ENCODE data around the gene NPPA. TPM values are rescaled to one million over a fixed set of nuclear protein-coding genes. Genes with fewer than 3 reads are reported as not detected.

Gene NPPA
- total RNA-seq, 1 donor from 2014 or later: not detected

- H4K20me1 ChIP-seq (ENCODE audit: low read depth): no peaks in the 10 kb centered on the region
- no peak overlapping the region for H3K4me2 ChIP-seq
- H3K4me3 Mint-ChIP-seq: no peak overlapping the region
- H3K9me3 ChIP-seq (ENCODE audit: low read depth): no peaks in the 10 kb centered on the region
- H3K27me3 ChIP-seq: no peaks in the 10 kb centered on the region
- peaks cover 7% of the 10 kb centered on the region for H3K27me3 Mint-ChIP-seq (ENCODE audit: insufficient read depth, low read depth)
- no peak overlapping the region for H2AFZ ChIP-seq (replicated peaks)
- H3K79me2 ChIP-seq (ENCODE audit: low read depth): no peaks in the 10 kb centered on the region
- no peak overlapping the region for H3K27ac Mint-ChIP-seq
- no peak overlapping the region for H3K27ac ChIP-seq
- TF ChIP-seq CTCF (IDR thresholded peaks at IDR 0.05) (no peak), EZH2phosphoT487 (IDR thresholded peaks at IDR 0.05) (no peak), EZH2 (IDR thresholded peaks at IDR 0.05) (no peak)
- H3K4me1 ChIP-seq: no peaks in the 10 kb centered on the region
- no peak for DNase-seq (ENCODE audit: low spot score)
- no peaks in the 10 kb centered on the region for H3K36me3 ChIP-seq
- H3K4me3 ChIP-seq: no peak overlapping the region
- H3K9me3 Mint-ChIP-seq: no peaks in the 10 kb centered on the region
- H3K9ac ChIP-seq: no peak overlapping the region
- H3K36me3 Mint-ChIP-seq: no peaks in the 10 kb centered on the region
- peaks cover 3% of the 10 kb centered on the region for H3K4me1 Mint-ChIP-seq
- no peaks in the 10 kb centered on the region for H3F3A ChIP-seq (ENCODE audit: low read depth)
These were observed 26.0 kb upstream of the NPPA start for GRCh38 chr1:11873395-11874257.

- H3K4me3 ChIP-seq: no peak overlapping the region
- no peak overlapping the region for H3K9ac ChIP-seq
- H3K79me2 ChIP-seq (ENCODE audit: low read depth): no peaks in the 10 kb centered on the region
- H3K36me3 Mint-ChIP-seq: no peaks in the 10 kb centered on the region
- peaks cover 7% of the 10 kb centered on the region for H3K27me3 Mint-ChIP-seq (ENCODE audit: insufficient read depth, low read depth)
- no peak overlapping the region for H3K4me2 ChIP-seq
- no peak overlapping the region for H3K27ac Mint-ChIP-seq
- TF ChIP-seq EZH2 (IDR thresholded peaks at IDR 0.05) (no peak), CTCF (IDR thresholded peaks at IDR 0.05) (no peak), EZH2phosphoT487 (IDR thresholded peaks at IDR 0.05) (no peak)
- no peak for DNase-seq (ENCODE audit: low spot score)
- no peaks in the 10 kb centered on the region for H3K9me3 Mint-ChIP-seq
- no peaks in the 10 kb centered on the region for H3K4me1 ChIP-seq
- H3K27me3 ChIP-seq: no peaks in the 10 kb centered on the region
- H3K27ac ChIP-seq: no peak overlapping the region
- H3K4me1 Mint-ChIP-seq: peaks cover 3% of the 10 kb centered on the region
- no peaks in the 10 kb centered on the region for H4K20me1 ChIP-seq (ENCODE audit: low read depth)
- no peaks in the 10 kb centered on the region for H3K36me3 ChIP-seq
- H3K4me3 Mint-ChIP-seq: no peak overlapping the region
- H2AFZ ChIP-seq (replicated peaks): no peak overlapping the region
- H3F3A ChIP-seq (ENCODE audit: low read depth): no peaks in the 10 kb centered on the region
- H3K9me3 ChIP-seq (ENCODE audit: low read depth): no peaks in the 10 kb centered on the region
These were observed 25.0 kb upstream of the NPPA start for GRCh38 chr1:11872545-11872944.

GRCh38 chr1:11869650-11870207 is 22.1 kb upstream of the NPPA start:
- no peak overlapping the region for H3K27ac ChIP-seq
- Mint-ChIP-seq H3K4me3 (no peak overlapping the region), H3K27ac (no peak overlapping the region)

More at GRCh38 chr1:11869650-11870207, 22.1 kb upstream of the NPPA start:
- H3K79me2 ChIP-seq (ENCODE audit: low read depth): no peaks in the 10 kb centered on the region
- no peaks in the 10 kb centered on the region for H3K36me3 ChIP-seq
- H3K9me3 Mint-ChIP-seq: no peaks in the 10 kb centered on the region
- H3K4me2 ChIP-seq: no peak overlapping the region
- peaks cover 3% of the 10 kb centered on the region for H3K4me1 Mint-ChIP-seq
- H3K27me3 Mint-ChIP-seq (ENCODE audit: insufficient read depth, low read depth): peaks cover 6% of the 10 kb centered on the region
- H3K4me3 ChIP-seq: no peak overlapping the region
- no peaks in the 10 kb centered on the region for H4K20me1 ChIP-seq (ENCODE audit: low read depth)
- H3K36me3 Mint-ChIP-seq: no peaks in the 10 kb centered on the region
- TF ChIP-seq CTCF (IDR thresholded peaks at IDR 0.05): no peak
- no peak for TF ChIP-seq EZH2phosphoT487 (IDR thresholded peaks at IDR 0.05)
- TF ChIP-seq EZH2 (IDR thresholded peaks at IDR 0.05): no peak
- H3F3A ChIP-seq (ENCODE audit: low read depth): no peaks in the 10 kb centered on the region
- H2AFZ ChIP-seq (replicated peaks): no peak overlapping the region
- H3K9ac ChIP-seq: no peak overlapping the region
- no peaks in the 10 kb centered on the region for H3K9me3 ChIP-seq (ENCODE audit: low read depth)
- DNase-seq (ENCODE audit: low spot score): no peak
- no peaks in the 10 kb centered on the region for H3K27me3 ChIP-seq
- H3K4me1 ChIP-seq: no peaks in the 10 kb centered on the region
